Activated CD8-positive, alpha-beta T cell treated with anti-CD3 and anti-CD28 coated beads for 36 hours (primary cell): ENCODE data around the gene TOR2A. TPM values are rescaled to one million over a fixed set of nuclear protein-coding genes. Genes with fewer than 3 reads are reported as not detected.
"Not testable (repeated sequence)": the region's sequence is repeated elsewhere in the genome, so short reads cannot be mapped to it uniquely, and the experiment has no call there.

Experiments
- ATAC-seq: fragments of 200-7000 bp; cut with Tn5 transposase; one replicate; pipeline ENCODE4 v1.10.0; 2021; ENCODE audit warnings: mild to moderate bottlenecking, moderate library complexity
- CTCF ChIA-PET: fragments of 350-600 bp; sonication (Branson Sonifier 250); formaldehyde crosslinking; loops from one replicate; lab custom pipeline; 2021; ENCODE audit warnings: antibody characterized with exemption; lab: Charles Lee
- POLR2A ChIA-PET: fragments of 350-600 bp; sonication (Branson Sonifier 250); formaldehyde crosslinking; loops from one replicate; lab custom pipeline; 2021; ENCODE audit warnings: antibody characterized with exemption; lab: Charles Lee
- DNase-seq: peaks from one replicate; pipeline ENCODE4 v3.0.0-alpha.2; 2020
- H3K27ac Mint-ChIP-seq: one replicate; pipeline ENCODE4 v1.8.0; 2021; ENCODE audit warnings: mild to moderate bottlenecking, mixed read lengths
- H3K27me3 Mint-ChIP-seq: one replicate; pipeline ENCODE4 v1.8.0; 2021; ENCODE audit warnings: mixed read lengths
- H3K36me3 Mint-ChIP-seq: one replicate; pipeline ENCODE4 v1.8.0; 2021; ENCODE audit warnings: low read depth, mixed read lengths
- H3K4me1 Mint-ChIP-seq: one replicate; pipeline ENCODE4 v1.8.0; 2021; ENCODE audit warnings: low read depth, mixed read lengths
- H3K4me3 Mint-ChIP-seq: one replicate; pipeline ENCODE4 v1.8.0; 2021; ENCODE audit warnings: mild to moderate bottlenecking, moderate library complexity, mixed read lengths
- H3K9me3 Mint-ChIP-seq: one replicate; pipeline ENCODE4 v1.8.0; 2021; ENCODE audit warnings: mixed read lengths
- CTCF ChIP-seq: fragments of 200-600 bp; IDR thresholded peaks from one replicate; pipeline ENCODE4 v1.8.0; 2022; ENCODE audit warnings: antibody characterized with exemption, mild to moderate bottlenecking
- intact Hi-C: fragments of 100-400 bp; cut with micrococcal nuclease; formaldehyde crosslinking; loops from one replicate; pipeline ENCODE4 v1.10.0; 2022
- total RNA-seq, 2 experiments: library from RNA; stranded (reverse); gene quantifications; one replicate each; pipeline ENCODE4 v1.2.3, GENCODE V29; 2021

TOR2A gene
- total RNA-seq, 2 experiments from 2014 or later: 14.4 to 16.1 TPM

DNA sequence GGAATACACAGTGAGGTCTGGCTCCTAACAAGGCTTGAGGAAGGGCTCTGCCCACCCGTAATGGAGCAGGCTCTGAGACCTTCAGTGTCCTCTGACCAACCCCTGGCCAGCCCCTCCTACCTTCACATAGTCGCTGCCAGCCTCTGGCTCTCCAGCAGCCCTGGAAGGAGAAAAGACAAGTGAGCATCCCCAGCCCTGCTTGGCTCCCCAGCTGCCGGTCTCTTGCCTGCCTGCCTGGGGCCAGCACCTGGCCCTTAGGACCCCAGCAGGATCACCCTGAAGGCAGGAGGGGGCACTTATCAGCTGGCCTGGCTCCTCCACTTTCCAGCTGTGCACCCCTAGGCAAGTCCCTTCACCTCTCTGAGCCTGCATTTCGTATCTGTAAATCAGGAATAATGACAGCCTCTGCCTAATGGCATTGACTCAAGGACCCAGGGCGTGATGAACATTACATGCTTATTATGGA is 26.4 kb upstream of the TOR2A start:
- ChIA-PET CTCF (interaction anchor here (1.5 to 16.0 kb wide), 2 partner anchors 22 to 27 kb away, joined by 6 to 144 read pairs; partner anchors contain the start of genes CDK9, SH2D3C and TOR2A), POLR2A (no interaction called here)
- Mint-ChIP-seq H3K4me3 (no peak overlapping the region), H3K4me1 (peaks cover 32% of the 10 kb centered on the region), H3K27ac (no peak overlapping the region), H3K36me3 (peaks cover 26% of the 10 kb centered on the region), H3K9me3 (no peaks in the 10 kb centered on the region), H3K27me3 (no peaks in the 10 kb centered on the region)
- ATAC-seq (no peak), DNase-seq (no peak)
- no peak for TF ChIP-seq CTCF
- intact Hi-C loops: no loop called here

- intact Hi-C loops: no loop called here
- H3K4me3 Mint-ChIP-seq: no peak overlapping the region
- TF ChIP-seq CTCF: no peak
- DNase-seq: no peak
- no peaks in the 10 kb centered on the region for H3K27me3 Mint-ChIP-seq
- no peak for ATAC-seq
- H3K4me1 Mint-ChIP-seq: peaks cover 27% of the 10 kb centered on the region
- ChIA-PET POLR2A (no interaction called here), CTCF (interaction anchor here (1.5 to 16.0 kb wide), 2 partner anchors 22 to 26 kb away, joined by 6 to 144 read pairs; partner anchors contain the start of genes CDK9, SH2D3C and TOR2A)
- H3K9me3 Mint-ChIP-seq: no peaks in the 10 kb centered on the region
- no peak overlapping the region for H3K27ac Mint-ChIP-seq
- peaks cover 21% of the 10 kb centered on the region for H3K36me3 Mint-ChIP-seq
Observed at GRCh38 chr9:127761061-127761460, 26.0 kb upstream of the TOR2A start.

DNA sequence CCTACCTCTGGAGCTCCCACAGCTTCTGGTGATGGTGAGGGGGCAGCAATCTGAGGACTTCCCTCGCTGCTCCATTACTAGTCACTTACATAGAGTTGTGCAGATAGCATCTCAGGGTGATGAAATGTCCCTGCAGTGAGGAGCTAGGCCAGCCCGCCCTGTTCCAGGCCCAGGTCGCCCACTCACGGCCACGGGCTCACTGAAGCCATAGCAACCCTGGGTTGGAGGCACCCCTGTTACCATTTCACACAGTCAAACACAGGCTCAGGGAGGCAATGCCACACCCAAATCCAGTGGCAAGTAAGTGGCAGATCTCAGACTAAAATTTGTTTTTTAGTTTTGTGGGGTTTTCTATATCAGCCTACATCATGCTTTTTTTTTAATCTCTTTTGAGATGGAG is 23.7 kb upstream of the TOR2A start:
- DNase-seq (no peak), ATAC-seq (no peak)
- Mint-ChIP-seq H3K27me3 (no peaks in the 10 kb centered on the region), H3K4me3 (no peak overlapping the region), H3K27ac (peak overlapping the region; percentile 10), H3K9me3 (no peaks in the 10 kb centered on the region), H3K36me3 (peaks cover 8% of the 10 kb centered on the region), H3K4me1 (peaks cover 16% of the 10 kb centered on the region)
- intact Hi-C loops: no loop called here
- ChIA-PET CTCF (interaction anchor here (0.9 to 1.5 kb wide), 2 partner anchors 24 to 111 kb away, joined by 3 to 4 read pairs; partner anchors contain the start of gene TOR2A), POLR2A (no interaction called here)
- no peak for TF ChIP-seq CTCF

- H3K27me3 Mint-ChIP-seq, intact Hi-C loops, H3K9me3 Mint-ChIP-seq, H3K27ac Mint-ChIP-seq, H3K4me1 Mint-ChIP-seq, ATAC-seq, CTCF ChIA-PET, DNase-seq, H3K4me3 Mint-ChIP-seq: not testable (repeated sequence)
- peaks cover 11% of the 10 kb centered on the region for H3K36me3 Mint-ChIP-seq
- POLR2A ChIA-PET: interaction anchor here (0.9 kb wide), 1 partner anchor 53 kb away, joined by 3 read pairs; no protein-coding TSS in a partner anchor
Observed at GRCh38 chr9:127756776-127757175, 21.7 kb upstream of the TOR2A start.

GRCh38 chr9:127756233-127756632 is 21.1 kb upstream of the TOR2A start:
- ATAC-seq (no peak), DNase-seq (no peak)
- no peaks in the 10 kb centered on the region for H3K9me3 Mint-ChIP-seq
- peaks cover 11% of the 10 kb centered on the region for H3K36me3 Mint-ChIP-seq
- no peak overlapping the region for H3K27ac Mint-ChIP-seq
- no peaks in the 10 kb centered on the region for H3K27me3 Mint-ChIP-seq
- no peak overlapping the region for H3K4me3 Mint-ChIP-seq
- peaks cover 6% of the 10 kb centered on the region for H3K4me1 Mint-ChIP-seq
- TF ChIP-seq CTCF: no peak
- POLR2A ChIA-PET: interaction anchor here (0.9 kb wide), 1 partner anchor 53 kb away, joined by 3 read pairs; no protein-coding TSS in a partner anchor
- CTCF ChIA-PET: interaction anchor here (0.8 to 1.2 kb wide), 2 partner anchors 9 to 10 kb away, joined by 3 to 5 read pairs; no protein-coding TSS in a partner anchor
- intact Hi-C loops: no loop called here
